NCI-H2029 treated with DMSO at 0.1 percent for 48 hours (cell line): ENCODE measurements around the gene ZBTB20.

Experiments
- DNase-seq: peaks from one replicate; lab custom pipeline; 2025; lab: John Stamatoyannopoulos, UW

The ZBTB20 gene

GRCh38 chr3:115087512-115087911, 59.6 kb downstream of the ZBTB20 start:
- DNase-seq = no peak

- no peak for DNase-seq
Observed at GRCh38 chr3:115086344-115086743, 60.7 kb downstream of the ZBTB20 start.

- no peak for DNase-seq
Observed at GRCh38 chr3:115085197-115085865, 61.8 kb downstream of the ZBTB20 start.

GRCh38 chr3:115084686-115085085, 62.4 kb downstream of the ZBTB20 start:
- DNase-seq = no peak

DNA sequence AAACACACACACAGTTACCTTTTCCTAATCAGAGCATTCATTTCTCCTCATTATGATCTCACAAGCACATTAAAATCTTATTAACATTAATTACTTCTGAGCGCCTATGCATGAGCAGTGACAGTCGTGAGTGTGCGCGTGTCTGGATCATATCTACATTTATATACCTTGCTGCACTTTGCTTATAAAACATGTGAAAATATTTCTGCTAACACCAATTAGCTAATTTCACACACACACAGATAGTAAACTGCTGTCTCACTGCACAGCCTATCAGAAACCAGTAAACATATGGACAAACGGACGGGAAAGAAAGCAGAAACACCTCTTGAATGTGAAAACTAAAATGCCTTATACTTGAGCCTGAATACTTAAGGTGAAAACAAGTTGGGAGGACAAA, 64.8 kb downstream of the ZBTB20 start:
- no peak for DNase-seq

- DNase-seq = no peak
Observed at GRCh38 chr3:115081444-115081843, 65.6 kb downstream of the ZBTB20 start.

DNA sequence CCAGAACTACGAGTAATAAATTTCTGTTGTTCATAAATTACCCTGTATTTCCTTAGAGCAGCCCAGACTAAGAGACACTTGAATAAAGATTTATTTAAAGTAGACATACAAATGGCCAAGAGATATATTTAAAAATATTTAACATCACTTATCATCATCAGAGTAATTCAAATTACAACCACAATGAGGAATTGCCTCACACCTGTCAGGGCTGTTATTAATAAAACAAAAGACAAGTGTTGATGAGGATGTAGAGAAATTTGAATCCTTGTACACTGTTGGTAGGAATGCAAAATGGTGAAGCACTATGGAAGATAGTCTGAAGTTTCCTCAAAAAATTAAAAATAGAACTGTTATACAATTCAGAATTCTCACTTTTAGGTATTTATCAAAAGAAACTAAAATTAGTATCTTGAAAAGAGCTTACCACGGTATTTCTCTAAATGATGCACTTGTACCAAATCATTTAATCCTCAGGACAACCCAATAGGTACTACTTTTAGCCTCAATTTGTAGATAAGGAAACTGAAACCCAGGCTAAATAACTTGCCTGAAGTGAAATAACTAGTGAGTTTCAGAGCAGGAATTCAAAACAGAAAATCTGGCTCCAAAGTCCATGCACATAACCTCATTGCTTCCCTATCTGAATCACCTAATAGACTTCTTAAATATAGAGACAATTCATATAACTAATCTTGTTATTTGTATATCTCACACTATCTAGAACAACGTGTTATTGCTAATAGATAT, 69.4 kb downstream of the ZBTB20 start:
- no peak for DNase-seq

GRCh38 chr3:115074502-115074901, 72.6 kb downstream of the ZBTB20 start:
- DNase-seq = no peak

DNA sequence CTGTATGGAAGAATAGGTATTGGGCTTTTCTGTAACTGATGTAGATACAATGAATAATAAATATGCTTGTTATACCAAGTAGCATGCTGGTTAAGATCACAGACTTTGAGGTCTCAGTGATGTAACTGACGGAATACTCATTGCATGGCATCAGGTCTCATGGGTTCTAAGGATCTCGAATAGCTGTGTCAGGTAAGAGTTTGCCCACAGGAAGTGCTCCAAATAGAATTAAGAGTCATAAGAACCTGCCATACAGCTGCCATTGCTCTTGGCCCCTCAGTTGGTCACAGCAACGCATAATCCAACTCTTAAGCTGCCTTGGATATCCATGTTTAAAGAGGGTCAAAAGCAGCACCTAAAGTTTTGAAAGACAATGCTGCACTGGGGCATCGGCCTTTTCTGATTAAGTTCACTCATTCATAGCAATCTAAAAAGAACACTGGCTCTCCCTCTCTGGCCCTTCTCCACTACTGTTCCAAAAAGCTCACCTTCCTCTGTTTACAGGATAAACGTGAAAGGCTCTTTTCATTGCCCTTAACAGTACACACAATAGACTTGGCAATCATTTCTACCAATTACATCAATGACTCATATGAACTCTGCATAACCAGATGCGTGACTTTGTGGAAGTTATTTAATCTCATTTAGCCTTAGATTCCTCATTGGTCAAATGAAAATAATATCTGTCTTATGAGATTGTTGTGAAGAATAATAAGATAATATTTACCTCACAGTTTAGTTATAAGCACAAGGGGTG, 74.6 kb downstream of the ZBTB20 start:
- DNase-seq = peak; percentile 77

GRCh38 chr3:115071601-115072000, 75.5 kb downstream of the ZBTB20 start:
- no peak for DNase-seq

GRCh38 chr3:115071166-115071565, 75.9 kb downstream of the ZBTB20 start:
- no peak for DNase-seq

GRCh38 chr3:115068799-115069198, 78.3 kb downstream of the ZBTB20 start:
- DNase-seq = no peak

DNA sequence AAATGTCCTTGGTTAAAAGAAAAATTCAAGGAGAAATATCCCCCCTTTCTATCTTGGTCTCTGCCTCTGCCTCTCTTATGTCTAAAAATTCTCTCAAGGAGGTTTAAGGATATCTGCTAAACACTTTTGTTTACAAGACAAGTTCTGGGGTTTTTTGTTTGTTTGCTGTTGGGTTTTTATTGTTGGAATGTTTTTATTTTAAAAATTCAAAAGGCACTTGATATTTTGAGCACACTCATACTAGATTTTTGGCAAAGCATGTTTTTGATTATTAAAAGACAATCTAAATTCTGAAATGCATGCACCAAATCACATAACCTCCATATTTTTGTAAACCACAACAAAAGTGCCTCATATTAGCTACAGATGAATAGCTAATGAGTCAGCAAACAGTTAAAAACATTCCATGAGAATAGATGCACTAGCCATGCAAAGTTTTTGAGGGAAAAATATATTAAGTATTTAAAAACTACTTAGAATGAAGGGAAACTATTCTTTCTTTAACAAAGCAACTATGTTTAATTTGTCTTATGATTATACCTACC, 84.6 kb downstream of the ZBTB20 start:
- DNase-seq = no peak

- peak; percentile 37 for DNase-seq
Observed at GRCh38 chr3:115062009-115062408, 85.1 kb downstream of the ZBTB20 start.

GRCh38 chr3:115052906-115053305, 94.2 kb downstream of the ZBTB20 start:
- no peak for DNase-seq

DNA sequence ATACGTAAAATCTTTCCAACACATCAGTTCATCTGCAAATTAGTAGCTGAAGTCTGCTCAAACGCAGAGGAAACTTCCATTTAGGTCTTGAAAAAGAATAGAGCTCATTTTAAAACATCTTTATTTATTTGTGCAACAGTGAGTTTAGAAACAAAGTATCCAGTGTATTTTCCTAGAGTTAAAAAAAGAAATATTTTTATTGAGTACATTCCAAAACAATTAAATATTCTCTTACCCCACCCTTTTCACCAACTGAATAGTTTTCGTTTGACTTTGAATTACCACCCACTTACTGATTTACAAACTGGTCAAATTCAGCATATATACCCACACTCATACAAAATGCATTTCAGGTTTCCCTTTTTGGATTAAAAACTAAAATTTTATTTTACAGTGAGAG, 104.7 kb downstream of the ZBTB20 start:
- no peak for DNase-seq

- peak; percentile 19 for DNase-seq
Observed at GRCh38 chr3:115040673-115041286, 106.3 kb downstream of the ZBTB20 start.

DNA sequence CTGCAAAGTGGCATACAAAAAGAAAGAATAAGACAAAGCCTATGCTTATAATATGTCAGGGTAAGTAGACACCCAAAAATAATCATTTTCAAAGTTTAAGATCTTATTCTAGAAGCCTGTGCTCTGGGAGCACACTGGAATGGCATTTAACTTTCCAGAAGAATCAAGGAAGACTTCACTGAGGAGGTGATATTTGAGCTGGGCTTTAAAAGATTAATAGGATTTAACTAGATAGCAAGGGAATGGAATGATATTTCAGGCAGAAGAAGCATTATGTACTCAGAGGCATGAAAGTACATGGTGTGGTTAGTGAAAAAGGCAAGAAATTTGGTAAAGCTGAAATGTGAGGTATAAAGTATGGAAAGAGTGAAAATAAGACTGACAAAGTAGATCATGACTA, 106.8 kb downstream of the ZBTB20 start:
- no peak for DNase-seq

DNA sequence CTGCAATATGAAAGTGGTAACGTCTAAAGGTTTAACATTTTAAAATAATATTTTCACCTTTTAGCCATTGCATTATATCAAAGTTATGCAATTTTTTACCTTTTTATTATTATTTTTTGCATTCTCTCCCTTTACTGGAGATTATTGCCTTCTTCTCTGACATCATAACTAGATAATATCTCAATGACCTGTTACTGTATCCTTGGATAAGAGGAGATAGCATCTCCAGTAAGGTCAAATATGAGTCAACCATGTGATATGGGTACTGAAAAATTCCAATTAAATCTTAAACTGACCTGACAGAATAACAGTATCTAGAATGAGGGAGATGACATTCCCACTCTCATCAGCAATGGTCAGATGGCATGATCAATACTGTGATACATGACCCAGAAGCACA, 108.3 kb downstream of the ZBTB20 start:
- DNase-seq = no peak

DNA sequence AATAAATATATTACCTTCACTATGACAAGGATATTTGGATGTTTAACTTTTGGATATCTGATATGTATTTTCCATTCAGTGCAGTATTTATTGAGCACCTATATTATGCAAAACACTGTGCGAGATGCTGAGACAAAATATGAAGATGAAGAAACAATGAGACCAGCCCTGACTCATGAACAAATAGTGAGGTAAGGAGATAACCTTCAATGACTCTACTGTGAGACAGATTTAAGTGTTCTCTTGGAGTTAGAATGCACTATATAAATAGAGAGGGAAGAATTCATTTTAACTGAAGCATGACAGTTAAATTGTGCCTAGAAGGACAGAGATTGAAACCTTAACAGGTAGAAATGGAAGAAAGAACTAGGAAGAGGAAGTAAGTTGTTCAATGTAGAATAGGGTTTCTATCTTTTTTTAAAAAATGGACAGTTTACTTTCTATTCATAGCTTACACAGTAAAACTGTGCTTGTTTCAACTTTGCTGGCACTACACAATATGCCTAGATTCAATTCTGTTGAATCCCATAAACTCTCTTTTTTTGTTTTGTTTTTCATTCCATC, 124.2 kb downstream of the ZBTB20 start:
- no peak for DNase-seq

- no peak for DNase-seq
Observed at GRCh38 chr3:115022199-115022598, 124.9 kb downstream of the ZBTB20 start.

- no peak for DNase-seq
Observed at GRCh38 chr3:115021061-115021460, 126.0 kb downstream of the ZBTB20 start.
